Fibroblast of skin of left quadriceps (primary cell): ENCODE data around the gene ISLR2.

Experiments used
- DNase-seq, 2 experiments: peaks; one replicate each; pipeline ENCODE4 v3.0.0-alpha.2; 2013; ENCODE audit warnings: low read depth in 2 of 2

ISLR2 gene

GRCh38 chr15:74176262-74177214 is 46.2 kb downstream of the ISLR2 start:
- DNase-seq, result no peak

- DNase-seq, result no peak
Observed at GRCh38 chr15:74178326-74179100, 48.1 kb downstream of the ISLR2 start.

GRCh38 chr15:74179101-74179841 is 48.9 kb downstream of the ISLR2 start:
- peak; percentile 18 to 21 for DNase-seq

DNA sequence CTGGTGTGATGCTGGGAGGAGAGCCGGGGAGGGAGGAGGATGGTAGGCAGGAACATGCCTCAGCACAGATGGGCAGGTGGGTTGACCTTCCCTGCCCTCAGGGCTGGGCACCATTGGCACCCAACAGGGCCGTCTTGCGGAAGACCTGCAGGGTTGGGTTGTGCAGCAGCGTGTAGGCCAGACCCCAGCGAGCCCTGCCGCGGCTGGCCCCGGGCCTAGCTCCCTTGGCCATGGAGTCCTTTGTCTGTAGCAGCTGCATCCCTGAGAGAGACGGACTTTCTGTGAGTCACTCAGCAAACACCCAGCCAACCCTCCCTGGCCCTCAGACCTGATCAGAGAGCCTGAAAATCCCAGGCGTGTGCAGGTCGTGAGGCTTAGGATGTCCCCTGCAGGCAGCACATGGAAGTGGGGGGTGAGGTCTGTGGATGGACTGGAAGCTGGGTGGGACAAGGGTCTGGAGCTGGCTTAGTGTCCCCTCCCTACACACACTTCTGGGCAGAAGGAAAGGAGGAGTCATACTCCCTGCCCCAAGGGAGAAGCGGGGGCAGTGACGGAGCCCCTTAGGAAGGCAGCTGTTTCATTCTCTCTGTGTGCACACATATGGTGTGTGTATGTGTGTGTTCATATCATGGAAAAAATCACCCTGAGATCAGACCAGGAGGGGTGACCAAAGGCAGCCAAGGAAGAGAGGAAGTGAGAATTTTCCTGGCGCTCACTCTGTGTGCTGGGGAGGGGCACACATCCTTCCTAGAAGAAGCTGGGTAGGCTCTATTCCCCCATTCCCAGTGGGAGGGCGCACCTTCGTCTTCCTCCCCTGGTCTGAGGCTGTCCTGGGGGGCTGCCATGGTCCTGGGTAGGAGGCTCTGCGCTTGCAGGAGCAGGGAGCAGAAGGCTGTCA is 49.8 kb downstream of the ISLR2 start:
- DNase-seq, result peak; percentile 25 to 32

DNA sequence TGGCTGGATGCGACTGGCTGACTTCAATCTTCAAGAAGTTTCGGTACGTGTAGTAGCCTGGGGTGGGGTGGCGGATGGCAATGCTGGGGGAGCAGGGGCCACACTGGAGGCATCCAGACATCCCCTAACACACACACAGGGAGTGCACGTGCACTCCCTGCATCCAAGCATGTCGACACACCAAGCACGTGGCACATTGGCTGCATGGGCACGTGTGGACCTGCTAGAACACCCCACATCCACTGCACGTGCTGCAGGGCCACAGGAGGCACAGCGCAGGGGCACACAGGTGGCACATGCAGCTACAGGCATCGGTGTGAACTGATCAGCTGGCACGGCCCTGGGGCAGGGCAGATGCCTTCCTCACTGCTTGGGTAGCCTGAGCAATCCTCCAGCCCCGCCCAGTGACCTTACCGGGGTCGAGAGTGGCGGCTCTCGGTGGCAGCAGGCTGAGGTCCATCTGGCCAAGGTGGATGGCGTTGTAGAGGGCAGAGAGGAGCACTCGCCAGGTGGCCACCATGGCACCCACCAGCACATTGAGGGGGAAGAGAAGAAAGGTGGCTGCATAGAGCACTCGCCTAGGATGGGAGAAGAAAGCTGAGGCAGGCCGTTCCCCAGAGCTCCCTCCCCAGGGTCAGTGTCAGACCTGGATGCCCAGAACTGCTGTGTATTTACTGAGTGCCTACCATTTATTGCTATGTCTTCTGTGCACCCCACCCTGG is 50.7 kb downstream of the ISLR2 start:
- DNase-seq, result no peak

DNA sequence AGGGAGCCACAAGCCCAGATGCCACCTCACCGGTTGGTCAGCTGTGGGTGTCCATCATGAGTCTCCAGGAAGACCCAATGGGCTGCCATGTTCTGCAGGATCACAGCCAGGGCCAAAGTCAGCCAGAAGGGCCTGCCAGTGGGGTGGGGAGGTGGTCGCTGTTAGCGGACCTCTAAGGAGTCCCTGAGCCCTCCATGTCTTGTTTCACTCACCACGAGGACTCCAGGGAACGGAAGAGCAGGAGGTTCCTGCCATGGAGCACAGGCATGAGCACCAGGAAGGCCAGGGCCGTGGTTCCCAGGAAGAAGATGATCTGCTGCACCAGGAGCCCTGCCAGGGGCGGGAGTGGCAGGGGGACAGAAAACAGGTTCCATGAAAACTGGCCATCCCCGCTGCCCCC is 51.7 kb downstream of the ISLR2 start:
- DNase-seq, result no peak

DNA sequence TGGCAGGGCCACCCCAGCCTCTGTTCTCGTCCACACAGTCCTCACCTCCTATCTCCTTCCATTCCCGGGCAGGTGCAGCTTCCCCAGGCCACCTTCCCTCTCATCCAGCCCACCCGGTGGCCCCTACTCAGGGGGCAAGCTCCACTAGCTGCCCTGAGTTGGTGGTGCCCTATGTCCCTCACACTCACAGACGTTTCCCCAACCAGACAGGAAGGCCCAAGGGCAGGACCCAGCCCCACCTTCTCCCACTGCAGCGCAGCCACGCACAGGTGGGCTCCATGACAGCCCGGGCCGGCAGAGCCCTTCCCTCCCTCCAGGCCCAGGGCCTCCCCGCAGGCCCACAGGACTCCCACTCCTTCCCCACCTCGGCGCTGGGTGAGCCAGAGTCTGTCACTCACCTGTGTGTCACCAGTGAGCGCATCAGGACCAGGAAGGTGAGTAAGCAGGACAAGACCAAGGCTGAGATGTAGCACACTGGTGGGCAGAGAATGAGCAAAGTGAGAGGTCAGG is 54.3 kb downstream of the ISLR2 start:
- no peak for DNase-seq

- DNase-seq, result no peak
Observed at GRCh38 chr15:74185710-74186348, 55.4 kb downstream of the ISLR2 start.
